Measurements from ENCODE around the gene SPATA7. TPM values are rescaled to one million over a fixed set of nuclear protein-coding genes. Genes with fewer than 3 reads are reported as not detected.

Gene SPATA7
- polyA plus RNA-seq, 3 donors = 25.7 to 26.9 (median 26.1) TPM

GRCh38 chr14:88417594-88417993, 32.1 kb downstream of the SPATA7 start:
- no peak for DNase-seq (ENCODE audit: low read depth in 3 of 3, low spot score in 2 of 3)

GRCh38 chr14:88420187-88420586, 34.7 kb downstream of the SPATA7 start:
- DNase-seq (ENCODE audit: low read depth in 3 of 3, low spot score in 2 of 3) = no peak

GRCh38 chr14:88421286-88421685, 35.8 kb downstream of the SPATA7 start:
- no peak for DNase-seq (ENCODE audit: low read depth in 3 of 3, low spot score in 2 of 3)

- no peak for DNase-seq (ENCODE audit: low read depth in 3 of 3, low spot score in 2 of 3)
Measured at GRCh38 chr14:88422047-88422446, 36.6 kb downstream of the SPATA7 start.

- no peak for DNase-seq (ENCODE audit: low read depth in 3 of 3, low spot score in 2 of 3)
Measured at GRCh38 chr14:88422919-88423650, 37.6 kb downstream of the SPATA7 start.

- no peak for DNase-seq (ENCODE audit: low read depth in 3 of 3, low spot score in 2 of 3)
Measured at GRCh38 chr14:88424573-88424972, 39.1 kb downstream of the SPATA7 start.

- DNase-seq (ENCODE audit: low read depth in 3 of 3, low spot score in 2 of 3) = no peak
Measured at GRCh38 chr14:88426271-88426670, 40.8 kb downstream of the SPATA7 start.

GRCh38 chr14:88430976-88431375, 45.5 kb downstream of the SPATA7 start:
- no peak for DNase-seq (ENCODE audit: low read depth in 3 of 3, low spot score in 2 of 3)

- DNase-seq (ENCODE audit: low read depth in 3 of 3, low spot score in 2 of 3) = no peak
Measured at GRCh38 chr14:88437658-88438057, 52.2 kb downstream of the SPATA7 start.

- no peak for DNase-seq (ENCODE audit: low read depth in 3 of 3, low spot score in 2 of 3)
Measured at GRCh38 chr14:88439088-88439487, 53.6 kb downstream of the SPATA7 start.

GRCh38 chr14:88452231-88452630, 66.8 kb downstream of the SPATA7 start:
- no peak for DNase-seq (ENCODE audit: low read depth in 3 of 3, low spot score in 2 of 3)

- no peak for DNase-seq (ENCODE audit: low read depth in 3 of 3, low spot score in 2 of 3)
Measured at GRCh38 chr14:88454886-88455285, 69.4 kb downstream of the SPATA7 start.

GRCh38 chr14:88463318-88463717, 77.9 kb downstream of the SPATA7 start:
- DNase-seq (ENCODE audit: low read depth in 3 of 3, low spot score in 2 of 3) = no peak

- DNase-seq (ENCODE audit: low read depth in 3 of 3, low spot score in 2 of 3) = no peak
Measured at GRCh38 chr14:88468406-88468805, 82.9 kb downstream of the SPATA7 start.

- no peak for DNase-seq (ENCODE audit: low read depth in 3 of 3, low spot score in 2 of 3)
Measured at GRCh38 chr14:88470542-88471440, 85.3 kb downstream of the SPATA7 start.

GRCh38 chr14:88473791-88474190, 88.3 kb downstream of the SPATA7 start:
- no peak for DNase-seq (ENCODE audit: low read depth in 3 of 3, low spot score in 2 of 3)

- no peak for DNase-seq (ENCODE audit: low read depth in 3 of 3, low spot score in 2 of 3)
Measured at GRCh38 chr14:88476214-88476774, 90.8 kb downstream of the SPATA7 start.

GRCh38 chr14:88476825-88477224, 91.4 kb downstream of the SPATA7 start:
- DNase-seq (ENCODE audit: low read depth in 3 of 3, low spot score in 2 of 3) = no peak

- DNase-seq (ENCODE audit: low read depth in 3 of 3, low spot score in 2 of 3) = no peak
Measured at GRCh38 chr14:88477513-88478250, 92.2 kb downstream of the SPATA7 start.

- no peak for DNase-seq (ENCODE audit: low read depth in 3 of 3, low spot score in 2 of 3)
Measured at GRCh38 chr14:88478931-88479330, 93.5 kb downstream of the SPATA7 start.

- no peak for DNase-seq (ENCODE audit: low read depth in 3 of 3, low spot score in 2 of 3)
Measured at GRCh38 chr14:88479574-88479987, 94.1 kb downstream of the SPATA7 start.

All from right renal cortex interstitium (tissue), 3 donors.